Parathyroid adenoma (tissue), 2 donors: ENCODE results near the gene ADSS1.
A peak's percentile ranks its signal among the peaks of the same experiment; 100 is the strongest.

Experiments used
- H2AFZ ChIP-seq: fragments of 300-600 bp; sonication (generic); one replicate; pipeline ENCODE4 v1.7.0; 2017; ENCODE audit warnings: antibody characterized with exemption, mild to moderate bottlenecking
- H3K27ac ChIP-seq: fragments of 300-600 bp; sonication (generic); one replicate; pipeline ENCODE4 v1.7.0; 2017
- H3K27me3 ChIP-seq: fragments of 300-600 bp; sonication (generic); one replicate; pipeline ENCODE4 v1.7.0; 2017; ENCODE audit warnings: low read length; ENCODE audit not compliant: control insufficient read depth, insufficient read depth
- H3K36me3 ChIP-seq: fragments of 300-600 bp; sonication (generic); one replicate; pipeline ENCODE4 v1.7.0; 2017; ENCODE audit warnings: low read length; ENCODE audit not compliant: control insufficient read depth, insufficient read depth
- H3K4me1 ChIP-seq: fragments of 300-600 bp; sonication (generic); one replicate; pipeline ENCODE4 v1.7.0; 2017; ENCODE audit warnings: control low read depth
- H3K4me2 ChIP-seq: fragments of 300-600 bp; sonication (generic); one replicate; pipeline ENCODE4 v1.7.0; 2017; ENCODE audit warnings: low read length
- H3K4me3 ChIP-seq: fragments of 300-600 bp; sonication (generic); one replicate; pipeline ENCODE4 v1.7.0; 2017; ENCODE audit warnings: low read depth, low read length
- H3K79me2 ChIP-seq: fragments of 300-600 bp; sonication (generic); one replicate; pipeline ENCODE4 v1.7.0; 2017; ENCODE audit warnings: control low read depth
- H3K9ac ChIP-seq: fragments of 300-600 bp; sonication (generic); one replicate; pipeline ENCODE4 v1.7.0; 2017; ENCODE audit warnings: mild to moderate bottlenecking
- H3K9me3 ChIP-seq: fragments of 300-600 bp; sonication (generic); one replicate; pipeline ENCODE4 v1.7.0; 2017; ENCODE audit warnings: low read length; ENCODE audit not compliant: control insufficient read depth
- TF ChIP-seq, protein P1 (sequence below): fragments of 300-600 bp; sonication (generic); IDR thresholded peaks from one replicate; pipeline ENCODE4 v1.7.0; 2017; ENCODE audit warnings: antibody characterized with exemption, mild to moderate bottlenecking
- donor health status: primary hyperparathyroidism.

Gene ADSS1

DNA sequence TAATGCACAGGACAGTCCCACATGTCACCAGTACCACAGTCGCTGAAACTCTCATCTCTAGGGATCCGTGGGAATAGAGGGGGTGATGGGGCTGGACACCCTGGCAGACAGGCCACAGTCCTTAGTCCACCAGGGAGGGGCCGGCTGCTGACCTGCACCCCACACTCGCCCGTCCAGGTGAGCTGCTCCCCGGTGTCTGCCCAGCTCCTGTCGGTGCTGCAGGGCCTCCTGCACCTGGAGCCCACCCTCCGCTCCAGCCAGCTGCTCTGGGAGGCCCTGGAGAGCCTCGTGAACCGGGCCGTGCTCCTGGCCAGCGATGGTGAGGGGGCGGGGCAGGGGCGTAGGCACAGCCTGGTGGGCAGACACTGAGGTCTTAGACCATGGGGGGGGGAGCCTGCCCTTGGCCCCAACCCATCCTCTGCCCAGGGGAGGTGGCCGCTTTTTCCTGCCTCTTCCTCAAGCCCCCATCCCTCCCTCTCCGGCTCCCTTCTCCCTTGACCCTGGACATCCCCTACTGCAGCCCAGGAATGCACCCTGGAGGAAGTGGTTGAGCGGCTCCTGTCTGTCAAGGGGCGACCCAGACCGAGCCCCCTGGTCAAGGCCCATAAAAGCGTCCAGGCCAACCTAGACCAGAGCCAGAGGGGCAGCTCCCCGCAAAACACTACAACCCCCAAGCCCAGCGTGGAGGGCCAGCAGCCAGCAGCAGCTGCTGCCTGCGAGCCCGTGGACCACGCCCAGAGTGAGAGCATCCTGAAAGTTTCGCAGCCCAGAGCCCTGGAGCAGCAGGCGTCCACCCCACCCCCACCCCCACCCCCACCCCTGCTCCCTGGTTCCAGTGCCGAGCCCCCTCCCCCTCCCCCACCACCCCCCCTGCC, 17.1 kb upstream of the ADSS1 start:
- H3K4me2 ChIP-seq = no peak overlapping the region

GRCh38 chr14:104707608-104708595, 16.1 kb upstream of the ADSS1 start:
- TF ChIP-seq, protein P1, sequence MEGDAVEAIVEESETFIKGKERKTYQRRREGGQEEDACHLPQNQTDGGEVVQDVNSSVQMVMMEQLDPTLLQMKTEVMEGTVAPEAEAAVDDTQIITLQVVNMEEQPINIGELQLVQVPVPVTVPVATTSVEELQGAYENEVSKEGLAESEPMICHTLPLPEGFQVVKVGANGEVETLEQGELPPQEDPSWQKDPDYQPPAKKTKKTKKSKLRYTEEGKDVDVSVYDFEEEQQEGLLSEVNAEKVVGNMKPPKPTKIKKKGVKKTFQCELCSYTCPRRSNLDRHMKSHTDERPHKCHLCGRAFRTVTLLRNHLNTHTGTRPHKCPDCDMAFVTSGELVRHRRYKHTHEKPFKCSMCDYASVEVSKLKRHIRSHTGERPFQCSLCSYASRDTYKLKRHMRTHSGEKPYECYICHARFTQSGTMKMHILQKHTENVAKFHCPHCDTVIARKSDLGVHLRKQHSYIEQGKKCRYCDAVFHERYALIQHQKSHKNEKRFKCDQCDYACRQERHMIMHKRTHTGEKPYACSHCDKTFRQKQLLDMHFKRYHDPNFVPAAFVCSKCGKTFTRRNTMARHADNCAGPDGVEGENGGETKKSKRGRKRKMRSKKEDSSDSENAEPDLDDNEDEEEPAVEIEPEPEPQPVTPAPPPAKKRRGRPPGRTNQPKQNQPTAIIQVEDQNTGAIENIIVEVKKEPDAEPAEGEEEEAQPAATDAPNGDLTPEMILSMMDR = no peak
- Histone ChIP-seq H3K4me2 (no peak overlapping the region), H3K9me3 (no peaks in the 10 kb centered on the region), H3K27me3 (no peaks in the 10 kb centered on the region), H3K27ac (no peak overlapping the region), H3K9ac (no peak overlapping the region), H3K4me1 (no peaks in the 10 kb centered on the region), H2AFZ (no peak overlapping the region), H3K79me2 (no peaks in the 10 kb centered on the region), H3K36me3 (no peaks in the 10 kb centered on the region), H3K4me3 (no peak overlapping the region)

More for the DNA sequence above, 17.1 kb upstream of the ADSS1 start:
- Histone ChIP-seq H2AFZ (no peak overlapping the region), H3K4me3 (no peak overlapping the region), H3K4me1 (no peaks in the 10 kb centered on the region), H3K79me2 (no peaks in the 10 kb centered on the region), H3K27ac (no peak overlapping the region), H3K9me3 (no peaks in the 10 kb centered on the region), H3K27me3 (no peaks in the 10 kb centered on the region), H3K36me3 (no peaks in the 10 kb centered on the region), H3K9ac (no peak overlapping the region)
- TF ChIP-seq, protein P1 = no peak

DNA sequence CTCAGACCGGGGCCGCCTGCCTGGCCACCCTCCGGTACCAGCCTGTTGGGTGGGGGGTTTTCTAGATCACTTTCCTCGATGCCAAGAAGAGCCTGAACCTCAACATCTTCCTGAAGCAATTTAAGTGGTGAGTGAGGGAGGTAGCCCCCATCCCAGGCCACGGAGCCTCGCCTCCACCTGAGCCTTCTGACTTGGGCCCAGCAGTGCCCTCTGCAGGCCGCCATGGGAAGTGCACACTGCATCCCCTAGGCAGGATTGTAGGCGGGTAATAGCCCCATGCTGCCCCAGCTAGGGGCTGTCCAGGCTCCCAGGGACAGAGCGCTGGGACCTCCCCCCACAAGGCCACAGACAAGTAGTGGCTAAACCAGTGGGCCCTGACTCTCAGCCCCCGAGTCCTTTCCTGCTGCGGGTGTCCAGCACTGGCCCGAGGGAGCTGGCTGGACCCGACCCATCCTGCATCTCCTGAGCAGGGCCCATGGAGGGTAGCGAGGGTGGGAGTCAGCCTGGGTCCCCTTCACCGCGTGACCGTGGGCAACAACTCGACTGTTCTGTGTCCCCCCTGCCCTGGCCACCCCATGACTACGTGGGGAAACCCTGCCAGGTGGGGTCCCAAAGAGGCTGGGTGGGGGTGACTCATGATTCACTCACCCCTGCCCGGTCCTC, 15.3 kb upstream of the ADSS1 start:
- no peak overlapping the region for H3K27ac ChIP-seq
- no peaks in the 10 kb centered on the region for H3K4me1 ChIP-seq
- no peaks in the 10 kb centered on the region for H3K27me3 ChIP-seq
- H3K9me3 ChIP-seq = no peaks in the 10 kb centered on the region
- H3K79me2 ChIP-seq = no peaks in the 10 kb centered on the region
- TF ChIP-seq, protein P1 = peak; percentile 98
- H3K36me3 ChIP-seq = no peaks in the 10 kb centered on the region
- no peak overlapping the region for H3K4me2 ChIP-seq
- H3K4me3 ChIP-seq = no peak overlapping the region
- H3K9ac ChIP-seq = no peak overlapping the region
- no peak overlapping the region for H2AFZ ChIP-seq

GRCh38 chr14:104709387-104710039, 14.5 kb upstream of the ADSS1 start:
- Histone ChIP-seq H3K36me3 (no peaks in the 10 kb centered on the region), H3K27ac (no peak overlapping the region), H3K9ac (no peak overlapping the region)

More at GRCh38 chr14:104709387-104710039, 14.5 kb upstream of the ADSS1 start:
- Histone ChIP-seq H3K4me2 (no peak overlapping the region), H2AFZ (no peak overlapping the region), H3K4me1 (no peaks in the 10 kb centered on the region), H3K79me2 (no peaks in the 10 kb centered on the region), H3K9me3 (no peaks in the 10 kb centered on the region), H3K4me3 (no peak overlapping the region), H3K27me3 (no peaks in the 10 kb centered on the region)
- TF ChIP-seq, protein P1 = no peak
